ENCODE measurements around the gene FSTL3. TPM values are rescaled to one million over a fixed set of nuclear protein-coding genes. Genes with fewer than 3 reads are reported as not detected.

FSTL3 gene
- total RNA-seq, 3 donors from 2014 or later (not counting 1 experiment from before 2014, with no cell fraction given), result 1.5 to 1.9 (median 1.5) TPM

DNA sequence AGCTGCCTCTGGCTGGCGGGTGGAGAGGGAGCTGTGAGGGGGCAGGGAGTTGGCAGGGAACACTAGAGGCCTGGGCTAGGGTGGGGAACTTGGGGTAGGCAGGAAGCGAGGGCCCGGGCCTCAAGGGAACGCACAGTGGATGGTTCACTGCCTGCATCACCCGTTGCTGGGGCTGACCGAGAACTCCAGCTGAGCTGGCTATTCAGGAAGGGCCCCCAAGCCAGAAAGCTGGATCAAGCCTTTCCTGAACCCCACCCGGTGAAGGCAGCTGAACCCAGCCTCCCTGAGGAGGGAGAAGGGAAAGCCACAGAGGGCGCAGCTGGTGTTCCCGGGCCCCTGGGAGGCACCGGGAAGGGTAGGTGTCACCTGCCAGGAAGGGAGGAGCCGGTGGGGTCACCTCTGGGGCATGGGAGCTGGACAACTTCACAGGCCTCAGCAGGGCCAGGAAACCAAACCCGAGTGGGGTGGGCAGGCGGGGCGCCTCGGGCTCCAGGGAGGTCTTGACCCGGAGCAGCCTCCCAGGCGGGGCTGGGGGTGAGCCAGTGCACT, 46.4 kb downstream of the FSTL3 start:
- Mint-ChIP-seq H3K27ac (no peak overlapping the region), H3K4me1 (no peaks in the 10 kb centered on the region), H3K4me3 (no peak overlapping the region), H3K27me3 (ENCODE audit: low read depth in 2 of 2) (peaks cover 0 to 19% of the 10 kb centered on the region in 2 donors), H3K36me3 (no peaks in the 10 kb centered on the region), H3K9me3 (no peaks in the 10 kb centered on the region)
- H3K4me3 ChIP-seq (ENCODE audit: low read length), result no peak overlapping the region
- intact Hi-C loops (cut with micrococcal nuclease), result no loop called here
- H3K9me3 ChIP-seq (ENCODE audit: control insufficient read depth, insufficient read depth, low read length), result no peaks in the 10 kb centered on the region
- H3K27me3 ChIP-seq (ENCODE audit: control insufficient read depth, insufficient read depth, low read length), result peaks cover 7% of the 10 kb centered on the region
- WGBS (ENCODE audit: insufficient coverage), result 44% methylated on average over 17 of the region's 17 CpGs
- TF ChIP-seq, protein P1, sequence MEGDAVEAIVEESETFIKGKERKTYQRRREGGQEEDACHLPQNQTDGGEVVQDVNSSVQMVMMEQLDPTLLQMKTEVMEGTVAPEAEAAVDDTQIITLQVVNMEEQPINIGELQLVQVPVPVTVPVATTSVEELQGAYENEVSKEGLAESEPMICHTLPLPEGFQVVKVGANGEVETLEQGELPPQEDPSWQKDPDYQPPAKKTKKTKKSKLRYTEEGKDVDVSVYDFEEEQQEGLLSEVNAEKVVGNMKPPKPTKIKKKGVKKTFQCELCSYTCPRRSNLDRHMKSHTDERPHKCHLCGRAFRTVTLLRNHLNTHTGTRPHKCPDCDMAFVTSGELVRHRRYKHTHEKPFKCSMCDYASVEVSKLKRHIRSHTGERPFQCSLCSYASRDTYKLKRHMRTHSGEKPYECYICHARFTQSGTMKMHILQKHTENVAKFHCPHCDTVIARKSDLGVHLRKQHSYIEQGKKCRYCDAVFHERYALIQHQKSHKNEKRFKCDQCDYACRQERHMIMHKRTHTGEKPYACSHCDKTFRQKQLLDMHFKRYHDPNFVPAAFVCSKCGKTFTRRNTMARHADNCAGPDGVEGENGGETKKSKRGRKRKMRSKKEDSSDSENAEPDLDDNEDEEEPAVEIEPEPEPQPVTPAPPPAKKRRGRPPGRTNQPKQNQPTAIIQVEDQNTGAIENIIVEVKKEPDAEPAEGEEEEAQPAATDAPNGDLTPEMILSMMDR (IDR thresholded peaks at IDR 0.05), result no peak
- no peaks in the 10 kb centered on the region for H3K36me3 ChIP-seq (ENCODE audit: control insufficient read depth, insufficient read depth, low read length)
- H3K4me1 ChIP-seq (ENCODE audit: control insufficient read depth, insufficient read depth, low read length), result peaks cover 5% of the 10 kb centered on the region
- DNase-seq (no peak), ATAC-seq (no peak)
- H3K27ac ChIP-seq (ENCODE audit: low read length), result no peak overlapping the region

DNA sequence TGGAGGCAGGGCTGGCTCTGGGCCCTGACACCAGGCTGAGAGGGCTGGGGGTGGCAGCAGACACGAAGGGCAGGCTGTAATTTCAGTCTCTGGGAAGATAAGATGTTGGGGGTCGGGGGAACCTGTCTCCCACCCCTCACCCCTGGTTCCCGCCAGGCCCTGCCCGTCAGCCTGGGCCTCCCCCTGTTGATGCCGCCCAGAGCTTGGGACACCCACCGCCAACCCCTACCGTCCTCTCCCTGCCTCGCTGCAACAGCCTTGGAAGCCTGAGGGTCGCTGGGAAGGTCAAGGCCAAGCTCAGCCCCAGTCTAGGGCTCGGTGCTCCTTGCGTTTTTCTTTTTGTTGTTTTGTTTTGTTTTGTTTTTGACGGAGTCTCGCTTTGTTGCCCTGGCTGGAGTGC, 47.1 kb downstream of the FSTL3 start:
- no peaks in the 10 kb centered on the region for H3K36me3 Mint-ChIP-seq
- H3K27me3 Mint-ChIP-seq (ENCODE audit: low read depth in 2 of 2), result peaks cover 0 to 14% of the 10 kb centered on the region in 2 donors
- Histone ChIP-seq H3K27me3 (ENCODE audit: control insufficient read depth, insufficient read depth, low read length) (peaks cover 7% of the 10 kb centered on the region), H3K4me3 (ENCODE audit: low read length) (no peak overlapping the region), H3K27ac (ENCODE audit: low read length) (no peak overlapping the region), H3K4me1 (ENCODE audit: control insufficient read depth, insufficient read depth, low read length) (peaks cover 5% of the 10 kb centered on the region), H3K9me3 (ENCODE audit: control insufficient read depth, insufficient read depth, low read length) (no peaks in the 10 kb centered on the region), H3K36me3 (ENCODE audit: control insufficient read depth, insufficient read depth, low read length) (no peaks in the 10 kb centered on the region)
- H3K4me1 Mint-ChIP-seq, result no peaks in the 10 kb centered on the region
- ATAC-seq (no peak), DNase-seq (no peak)
- 87% methylated on average over 13 of the region's 13 CpGs for WGBS (ENCODE audit: insufficient coverage)
- TF ChIP-seq, protein P1 (IDR thresholded peaks at IDR 0.05), result no peak
- intact Hi-C loops (cut with micrococcal nuclease), result no loop called here
- no peak overlapping the region for H3K27ac Mint-ChIP-seq
- H3K4me3 Mint-ChIP-seq, result no peak overlapping the region
- H3K9me3 Mint-ChIP-seq, result no peaks in the 10 kb centered on the region

DNA sequence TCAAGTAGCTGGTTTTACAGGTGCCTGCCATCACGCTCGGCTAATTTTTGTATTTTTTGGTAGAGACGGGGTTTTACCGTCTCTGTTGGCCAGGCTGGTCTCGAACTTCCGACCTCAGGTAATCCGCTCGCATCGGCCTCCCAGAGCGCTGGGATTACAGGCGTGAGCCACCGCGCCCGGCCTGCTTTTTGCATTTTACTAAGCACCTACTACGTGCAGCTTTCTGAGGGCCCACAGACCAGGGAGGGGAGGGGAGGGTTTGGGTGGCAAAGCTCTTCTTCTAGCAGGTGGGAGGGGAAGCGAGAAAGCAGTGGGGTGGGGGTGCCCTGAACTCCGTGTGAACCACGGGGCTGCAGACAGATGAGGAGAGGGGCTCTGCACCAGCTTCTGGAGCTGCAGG, 47.5 kb downstream of the FSTL3 start:
- Mint-ChIP-seq H3K4me1 (no peaks in the 10 kb centered on the region), H3K27ac (no peak overlapping the region), H3K27me3 (ENCODE audit: low read depth in 2 of 2) (peaks cover 0 to 10% of the 10 kb centered on the region in 2 donors), H3K4me3 (no peak overlapping the region), H3K9me3 (no peaks in the 10 kb centered on the region), H3K36me3 (no peaks in the 10 kb centered on the region)
- H3K9me3 ChIP-seq (ENCODE audit: control insufficient read depth, insufficient read depth, low read length), result no peaks in the 10 kb centered on the region
- TF ChIP-seq, protein P1 (IDR thresholded peaks at IDR 0.05), result no peak
- no peaks in the 10 kb centered on the region for H3K36me3 ChIP-seq (ENCODE audit: control insufficient read depth, insufficient read depth, low read length)
- no peak for DNase-seq
- no peak for ATAC-seq
- H3K27ac ChIP-seq (ENCODE audit: low read length), result no peak overlapping the region
- 86% methylated on average over 18 of the region's 18 CpGs for WGBS (ENCODE audit: insufficient coverage)
- peaks cover 5% of the 10 kb centered on the region for H3K4me1 ChIP-seq (ENCODE audit: control insufficient read depth, insufficient read depth, low read length)
- no peak overlapping the region for H3K4me3 ChIP-seq (ENCODE audit: low read length)
- peaks cover 7% of the 10 kb centered on the region for H3K27me3 ChIP-seq (ENCODE audit: control insufficient read depth, insufficient read depth, low read length)
- intact Hi-C loops (cut with micrococcal nuclease), result no loop called here

DNA sequence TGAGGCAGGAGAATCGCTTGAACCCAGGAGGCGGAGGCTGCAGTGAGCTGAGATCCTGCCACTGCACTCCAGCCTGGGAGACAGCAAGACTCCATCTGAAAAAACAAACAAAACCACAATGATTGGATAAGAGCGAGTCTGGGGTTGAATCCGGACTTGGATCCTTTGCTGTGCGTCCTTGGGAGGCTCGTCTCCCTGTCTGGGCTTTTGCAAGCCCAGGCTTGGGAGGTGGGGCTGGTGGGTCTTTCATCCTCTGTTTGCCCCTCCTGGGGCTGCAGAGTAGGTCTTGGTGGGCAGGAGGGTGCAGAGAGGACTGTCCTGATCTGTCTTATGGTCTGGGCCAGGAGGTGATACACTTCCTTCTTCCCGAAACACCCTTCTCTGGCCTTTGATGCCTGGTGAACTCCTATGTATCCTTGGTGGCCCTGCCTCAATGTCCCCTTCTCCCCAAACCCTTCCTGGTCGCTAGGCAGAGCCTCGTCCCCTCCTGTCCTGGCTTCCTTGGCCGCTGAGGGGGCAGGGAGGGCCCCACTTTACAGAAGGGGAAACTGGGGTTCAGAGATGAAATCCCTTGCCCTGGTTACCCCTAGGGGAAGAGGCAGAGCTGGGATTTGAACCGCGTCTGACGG, 49.4 kb downstream of the FSTL3 start:
- TF ChIP-seq, protein P1 (IDR thresholded peaks at IDR 0.05), result no peak
- intact Hi-C loops (cut with micrococcal nuclease), result no loop called here
- Histone ChIP-seq H3K4me1 (ENCODE audit: control insufficient read depth, insufficient read depth, low read length) (no peaks in the 10 kb centered on the region), H3K9me3 (ENCODE audit: control insufficient read depth, insufficient read depth, low read length) (no peaks in the 10 kb centered on the region), H3K36me3 (ENCODE audit: control insufficient read depth, insufficient read depth, low read length) (no peaks in the 10 kb centered on the region), H3K27me3 (ENCODE audit: control insufficient read depth, insufficient read depth, low read length) (peaks cover 3% of the 10 kb centered on the region), H3K4me3 (ENCODE audit: low read length) (no peak overlapping the region), H3K27ac (ENCODE audit: low read length) (no peak overlapping the region)
- WGBS (ENCODE audit: insufficient coverage), result 85% methylated on average over 13 of the region's 13 CpGs
- no peaks in the 10 kb centered on the region for H3K9me3 Mint-ChIP-seq
- H3K36me3 Mint-ChIP-seq, result no peaks in the 10 kb centered on the region
- H3K4me3 Mint-ChIP-seq, result no peak overlapping the region
- H3K4me1 Mint-ChIP-seq, result no peaks in the 10 kb centered on the region
- ATAC-seq, result no peak
- DNase-seq, result no peak
- peaks cover 0 to 6% of the 10 kb centered on the region in 2 donors for H3K27me3 Mint-ChIP-seq (ENCODE audit: low read depth in 2 of 2)
- H3K27ac Mint-ChIP-seq, result no peak overlapping the region

Measured in natural killer cell (primary cell).